ENCODE data around the gene TPSD1. TPM values are rescaled to one million over a fixed set of nuclear protein-coding genes. Genes with fewer than 3 reads are reported as not detected.

The TPSD1 gene
- total and polyA plus RNA-seq, 7 experiments from 2014 or later = not detected

- CTCF ChIA-PET = no interaction called here
- POLR2A ChIA-PET = no interaction called here
These were observed 43.4 kb downstream of the TPSD1 start for GRCh38 chr16:1299012-1299867.

GRCh38 chr16:1299868-1300203 lies 44.0 kb downstream of the TPSD1 start:
- no peaks in the 10 kb centered on the region for H3K27me3 ChIP-seq (ENCODE audit: control insufficient read depth in 2 of 2, insufficient read depth in 2 of 2, low read length in 2 of 2)
- no peak for ATAC-seq
- no peaks in the 10 kb centered on the region for H3K9me3 ChIP-seq (ENCODE audit: control insufficient read depth in 2 of 3, low read length in 3 of 3)
- no peaks in the 10 kb centered on the region for H3K36me3 ChIP-seq (ENCODE audit: control insufficient read depth in 2 of 3, insufficient read depth in 3 of 3, low read length in 3 of 3)
- intact Hi-C loops (cut with micrococcal nuclease) = loop anchor here in 1 of 2 donors (2.0 to 10.0 kb wide), 3 partner anchors 43 to 485 kb away; partner anchors contain the start of genes NUBP2 and SPSB3
- H3K36me3 Mint-ChIP-seq = no peaks in the 10 kb centered on the region
- H3K27me3 Mint-ChIP-seq = peaks cover 5 to 19% (median 9%) of the 10 kb centered on the region in 5 donors
- POLR2A ChIA-PET = no interaction called here
- no peak overlapping the region for H3K27ac Mint-ChIP-seq
- H3K4me1 Mint-ChIP-seq = peaks cover 6 to 19% (median 9%) of the 10 kb centered on the region in 7 donors
- DNase-seq = no peak
- CTCF ChIA-PET = interaction anchor here (1.0 kb wide), 1 partner anchor 43 kb away, joined by 3 read pairs; no protein-coding TSS in a partner anchor
- no peak overlapping the region for H3K4me3 Mint-ChIP-seq
- H3K4me1 ChIP-seq (ENCODE audit: control insufficient read depth in 2 of 2, insufficient read depth in 2 of 2, low read length in 2 of 2) = peaks cover 0 to 14% of the 10 kb centered on the region in 2 donors
- H3K9me3 Mint-ChIP-seq = no peaks in the 10 kb centered on the region
- H3K4me3 ChIP-seq (ENCODE audit: low read length) = no peak overlapping the region
- H3K27ac ChIP-seq (ENCODE audit: low read depth, low read length) = no peak overlapping the region

More at GRCh38 chr16:1299012-1299867, 43.4 kb downstream of the TPSD1 start:
- H3K36me3 ChIP-seq (ENCODE audit: control insufficient read depth in 2 of 3, insufficient read depth in 3 of 3, low read length in 3 of 3) = no peaks in the 10 kb centered on the region
- Mint-ChIP-seq H3K27me3 (peaks cover 10 to 23% (median 12%) of the 10 kb centered on the region in 5 donors), H3K9me3 (no peaks in the 10 kb centered on the region), H3K4me3 (no peak overlapping the region), H3K4me1 (peaks cover 2 to 16% (median 7%) of the 10 kb centered on the region in 7 donors), H3K27ac (no peak overlapping the region), H3K36me3 (no peaks in the 10 kb centered on the region)
- no peaks in the 10 kb centered on the region for H3K27me3 ChIP-seq (ENCODE audit: control insufficient read depth in 2 of 2, insufficient read depth in 2 of 2, low read length in 2 of 2)
- ATAC-seq (no peak), DNase-seq (no peak)
- H3K9me3 ChIP-seq (ENCODE audit: control insufficient read depth in 2 of 3, low read length in 3 of 3) = no peaks in the 10 kb centered on the region
- peaks cover 0 to 13% of the 10 kb centered on the region in 2 donors for H3K4me1 ChIP-seq (ENCODE audit: control insufficient read depth in 2 of 2, insufficient read depth in 2 of 2, low read length in 2 of 2)
- H3K27ac ChIP-seq (ENCODE audit: low read depth, low read length) = no peak overlapping the region
- intact Hi-C loops (cut with micrococcal nuclease) = no loop called here
- no peak overlapping the region for H3K4me3 ChIP-seq (ENCODE audit: low read length)

DNA sequence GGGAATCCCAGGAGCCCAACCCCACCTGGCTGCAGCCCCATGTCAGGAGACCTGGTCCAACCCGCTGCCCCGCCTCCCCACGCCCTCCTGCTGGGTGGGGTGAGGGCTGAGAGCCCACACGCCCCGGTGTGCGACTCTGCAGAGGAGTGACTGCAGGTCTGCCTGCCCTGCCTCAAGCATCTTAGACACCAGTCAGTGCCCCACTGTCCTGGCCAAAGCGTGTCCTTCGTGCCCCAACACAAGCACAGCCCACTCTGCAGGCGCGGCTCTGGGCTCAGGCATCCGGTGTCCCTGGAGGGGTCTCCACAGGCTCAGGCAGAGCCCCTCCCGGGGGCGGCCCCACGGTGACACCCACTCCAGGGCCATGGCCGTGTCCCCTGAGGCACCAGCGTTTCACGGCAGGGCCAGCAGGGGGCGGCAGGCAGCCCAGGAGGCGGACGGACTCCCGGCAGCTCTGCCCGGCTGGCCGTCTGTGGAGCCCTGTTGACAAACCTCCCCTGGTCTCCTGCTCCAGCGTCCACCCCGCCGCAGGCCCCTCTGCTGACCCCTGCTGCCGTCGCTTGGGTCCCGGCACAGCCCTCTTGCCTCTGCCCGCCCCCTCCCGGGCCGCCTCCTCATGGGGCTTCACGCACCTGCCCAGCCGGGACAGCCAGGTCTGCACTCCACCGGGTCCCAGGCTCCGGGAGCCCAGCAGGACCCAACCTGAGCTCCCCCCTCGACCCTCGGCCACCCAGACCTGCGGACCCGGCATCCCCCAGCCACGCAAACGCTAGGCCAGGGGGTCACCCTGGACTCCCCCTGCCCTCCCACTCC lies 45.0 kb downstream of the TPSD1 start:
- ChIA-PET POLR2A (no interaction called here), CTCF (interaction anchor here (0.8 to 1.0 kb wide), 2 partner anchors 12 to 42 kb away, joined by 3 read pairs; no protein-coding TSS in a partner anchor)
- peaks cover 4 to 16% (median 5%) of the 10 kb centered on the region in 5 donors for H3K27me3 Mint-ChIP-seq
- peak overlapping the region in 1 of 10 donors; percentile 55 for H3K4me3 Mint-ChIP-seq
- H3K36me3 Mint-ChIP-seq = no peaks in the 10 kb centered on the region
- no peak overlapping the region for H3K27ac ChIP-seq (ENCODE audit: low read depth, low read length)
- H3K27me3 ChIP-seq (ENCODE audit: control insufficient read depth in 2 of 2, insufficient read depth in 2 of 2, low read length in 2 of 2) = no peaks in the 10 kb centered on the region
- no peak overlapping the region for H3K27ac Mint-ChIP-seq
- DNase-seq (peak; percentile 43 to 83 (median 67)), ATAC-seq (peak; percentile 82)
- H3K4me3 ChIP-seq (ENCODE audit: low read length) = no peak overlapping the region
- no peaks in the 10 kb centered on the region for H3K36me3 ChIP-seq (ENCODE audit: control insufficient read depth in 2 of 3, insufficient read depth in 3 of 3, low read length in 3 of 3)
- no peaks in the 10 kb centered on the region for H3K9me3 ChIP-seq (ENCODE audit: control insufficient read depth in 2 of 3, low read length in 3 of 3)
- peaks cover 7 to 19% (median 9%) of the 10 kb centered on the region in 7 donors for H3K4me1 Mint-ChIP-seq
- peaks cover under 1 to 14% of the 10 kb centered on the region in 2 donors for H3K4me1 ChIP-seq (ENCODE audit: control insufficient read depth in 2 of 2, insufficient read depth in 2 of 2, low read length in 2 of 2)
- H3K9me3 Mint-ChIP-seq = no peaks in the 10 kb centered on the region
- intact Hi-C loops (cut with micrococcal nuclease) = loop anchor here in 1 of 2 donors (2.0 to 10.0 kb wide), 3 partner anchors 42 to 484 kb away; partner anchors contain the start of genes NUBP2 and SPSB3

DNA sequence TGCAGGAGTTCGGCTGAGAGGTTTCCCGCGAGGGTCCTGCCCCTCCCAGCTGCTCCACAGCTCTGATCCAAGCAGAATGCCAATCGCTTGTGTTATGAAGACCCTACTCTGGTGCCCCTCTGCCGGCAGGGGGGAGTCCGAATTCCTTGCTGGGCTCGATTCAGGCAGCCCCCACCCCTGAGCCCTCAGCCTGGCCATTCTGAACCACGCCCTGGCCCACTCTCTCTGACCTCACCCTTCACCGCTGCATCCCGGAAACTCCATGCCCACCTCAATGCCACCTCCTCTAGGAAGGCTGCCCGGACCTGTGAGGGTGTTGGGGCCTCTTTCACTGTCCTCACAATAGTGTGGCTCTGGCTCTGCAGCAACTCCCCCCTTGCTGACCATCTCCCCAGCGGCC lies 45.7 kb downstream of the TPSD1 start:
- ChIA-PET POLR2A (no interaction called here), CTCF (no interaction called here)
- intact Hi-C loops (cut with micrococcal nuclease) = loop anchor here in 1 of 2 donors (2.0 to 10.0 kb wide), 3 partner anchors 41 to 483 kb away; partner anchors contain the start of genes NUBP2 and SPSB3

GRCh38 chr16:1305823-1306222 lies 50.0 kb downstream of the TPSD1 start:
- Histone ChIP-seq H3K27me3 (ENCODE audit: control insufficient read depth in 2 of 2, insufficient read depth in 2 of 2, low read length in 2 of 2) (no peaks in the 10 kb centered on the region), H3K9me3 (ENCODE audit: control insufficient read depth in 2 of 3, low read length in 3 of 3) (no peaks in the 10 kb centered on the region), H3K4me1 (ENCODE audit: control insufficient read depth in 2 of 2, insufficient read depth in 2 of 2, low read length in 2 of 2) (peaks cover 10 to 15% of the 10 kb centered on the region in 2 donors), H3K27ac (ENCODE audit: low read depth, low read length) (peak overlapping the region; percentile 71), H3K4me3 (ENCODE audit: low read length) (no peak overlapping the region), H3K36me3 (ENCODE audit: control insufficient read depth in 2 of 3, insufficient read depth in 3 of 3, low read length in 3 of 3) (no peaks in the 10 kb centered on the region)
- peak overlapping the region in 2 of 10 donors; percentile 29 to 97 for H3K4me3 Mint-ChIP-seq
- H3K27ac Mint-ChIP-seq = peak overlapping the region in 5 of 9 donors; percentile 14 to 62 (median 31)
- DNase-seq (no peak), ATAC-seq (no peak)
- ChIA-PET CTCF (no interaction called here), POLR2A (interaction anchor here (1.2 kb wide), 1 partner anchor 11 kb away, joined by 8 read pairs; no protein-coding TSS in a partner anchor)
- peaks cover 0 to 4% (median 0%) of the 10 kb centered on the region in 11 donors for H3K9me3 Mint-ChIP-seq
- H3K27me3 Mint-ChIP-seq = no peaks in the 10 kb centered on the region
- H3K4me1 Mint-ChIP-seq = peaks cover 16 to 43% (median 18%) of the 10 kb centered on the region in 7 donors
- H3K36me3 Mint-ChIP-seq = peaks cover 0 to 11% (median 3%) of the 10 kb centered on the region in 5 donors
- intact Hi-C loops (cut with micrococcal nuclease) = loop anchor here (5.0 to 10.0 kb wide), 4 partner anchors 106 to 851 kb away; partner anchors contain the start of genes MSRB1 (in 1 of the 2), NUBP2 (in 1 of the 2), SPSB3 (in 1 of the 2) and TRAF7 (in 1 of the 2)

More for the DNA sequence above, 45.7 kb downstream of the TPSD1 start:
- Histone ChIP-seq H3K27ac (ENCODE audit: low read depth, low read length) (no peak overlapping the region), H3K27me3 (ENCODE audit: control insufficient read depth in 2 of 2, insufficient read depth in 2 of 2, low read length in 2 of 2) (no peaks in the 10 kb centered on the region), H3K9me3 (ENCODE audit: control insufficient read depth in 2 of 3, low read length in 3 of 3) (no peaks in the 10 kb centered on the region), H3K4me3 (ENCODE audit: low read length) (no peak overlapping the region), H3K4me1 (ENCODE audit: control insufficient read depth in 2 of 2, insufficient read depth in 2 of 2, low read length in 2 of 2) (peaks cover 6 to 14% of the 10 kb centered on the region in 2 donors), H3K36me3 (ENCODE audit: control insufficient read depth in 2 of 3, insufficient read depth in 3 of 3, low read length in 3 of 3) (no peaks in the 10 kb centered on the region)
- Mint-ChIP-seq H3K27ac (peak overlapping the region in 2 of 9 donors; percentile 34 to 51), H3K4me1 (peaks cover 7 to 24% (median 9%) of the 10 kb centered on the region in 7 donors), H3K27me3 (peaks cover 4 to 16% (median 5%) of the 10 kb centered on the region in 5 donors), H3K36me3 (no peaks in the 10 kb centered on the region), H3K9me3 (no peaks in the 10 kb centered on the region), H3K4me3 (peak overlapping the region in 4 of 10 donors; percentile 2 to 55 (median 32))
- no peak for ATAC-seq
- DNase-seq = no peak

- peak overlapping the region in 5 of 10 donors; percentile 38 to 97 (median 52) for H3K4me3 Mint-ChIP-seq
- no peak overlapping the region for H3K4me3 ChIP-seq (ENCODE audit: low read length)
- peaks cover 17 to 48% (median 23%) of the 10 kb centered on the region in 7 donors for H3K4me1 Mint-ChIP-seq
- CTCF ChIA-PET = no interaction called here
- H3K36me3 Mint-ChIP-seq = peaks cover 0 to 14% (median 3%) of the 10 kb centered on the region in 5 donors
- peak overlapping the region in 5 of 9 donors; percentile 12 to 72 (median 46) for H3K27ac Mint-ChIP-seq
- intact Hi-C loops (cut with micrococcal nuclease) = loop anchor here (5.0 to 10.0 kb wide), 4 partner anchors 106 to 851 kb away; partner anchors contain the start of genes MSRB1 (in 1 of the 2), NUBP2 (in 1 of the 2), SPSB3 (in 1 of the 2) and TRAF7 (in 1 of the 2)
- peaks cover 0 to 4% (median 0%) of the 10 kb centered on the region in 11 donors for H3K9me3 Mint-ChIP-seq
- POLR2A ChIA-PET = interaction anchor here (0.7 kb wide), 1 partner anchor 508 kb away, joined by 3 read pairs; no protein-coding TSS in a partner anchor
- ATAC-seq (no peak), DNase-seq (no peak)
- H3K36me3 ChIP-seq (ENCODE audit: control insufficient read depth in 2 of 3, insufficient read depth in 3 of 3, low read length in 3 of 3) = no peaks in the 10 kb centered on the region
- no peaks in the 10 kb centered on the region for H3K27me3 Mint-ChIP-seq
- H3K4me1 ChIP-seq (ENCODE audit: control insufficient read depth in 2 of 2, insufficient read depth in 2 of 2, low read length in 2 of 2) = peaks cover 15 to 20% of the 10 kb centered on the region in 2 donors
- H3K27ac ChIP-seq (ENCODE audit: low read depth, low read length) = peak overlapping the region; percentile 3
- no peaks in the 10 kb centered on the region for H3K27me3 ChIP-seq (ENCODE audit: control insufficient read depth in 2 of 2, insufficient read depth in 2 of 2, low read length in 2 of 2)
- H3K9me3 ChIP-seq (ENCODE audit: control insufficient read depth in 2 of 3, low read length in 3 of 3) = no peaks in the 10 kb centered on the region
These were observed 50.5 kb downstream of the TPSD1 start for GRCh38 chr16:1306334-1306733.

Measured in naive thymus-derived CD4-positive, alpha-beta T cell (primary cell).